ENCODE data around the gene WDR18. TPM values are rescaled to one million over a fixed set of nuclear protein-coding genes. Genes with fewer than 3 reads are reported as not detected.

WDR18 gene
- polyA plus RNA-seq, 1 donor, result 23.5 TPM

- DNase-seq (ENCODE audit: low read depth), result no peak
Measured at GRCh38 chr19:964761-965694, 19.1 kb upstream of the WDR18 start.

GRCh38 chr19:966485-967088, 17.6 kb upstream of the WDR18 start:
- DNase-seq (ENCODE audit: low read depth), result no peak

- no peak for DNase-seq (ENCODE audit: low read depth)
Measured at GRCh38 chr19:970695-971094, 13.4 kb upstream of the WDR18 start.

- no peak for DNase-seq (ENCODE audit: low read depth)
Measured at GRCh38 chr19:971795-972194, 12.3 kb upstream of the WDR18 start.

GRCh38 chr19:972281-972680, 11.9 kb upstream of the WDR18 start:
- no peak for DNase-seq (ENCODE audit: low read depth)

- no peak for DNase-seq (ENCODE audit: low read depth)
Measured at GRCh38 chr19:973726-974563, 10.2 kb upstream of the WDR18 start.

GRCh38 chr19:974564-975257, 9.4 kb upstream of the WDR18 start:
- DNase-seq (ENCODE audit: low read depth), result no peak

GRCh38 chr19:976476-976875, 7.7 kb upstream of the WDR18 start:
- DNase-seq (ENCODE audit: low read depth), result no peak

- no peak for DNase-seq (ENCODE audit: low read depth)
Measured at GRCh38 chr19:977058-977464, 7.1 kb upstream of the WDR18 start.

- DNase-seq (ENCODE audit: low read depth), result no peak
Measured at GRCh38 chr19:979318-979741, 4.8 kb upstream of the WDR18 start.

- no peak for DNase-seq (ENCODE audit: low read depth)
Measured at GRCh38 chr19:980133-980998, 3.8 kb upstream of the WDR18 start.

- DNase-seq (ENCODE audit: low read depth), result no peak
Measured at GRCh38 chr19:982567-983170, 1.5 kb upstream of the WDR18 start.

GRCh38 chr19:986083-986482, 1.9 kb downstream of the WDR18 start:
- no peak for DNase-seq (ENCODE audit: low read depth)

GRCh38 chr19:988081-988480, 3.9 kb downstream of the WDR18 start:
- DNase-seq (ENCODE audit: low read depth), result no peak

GRCh38 chr19:988510-988909, 4.4 kb downstream of the WDR18 start:
- DNase-seq (ENCODE audit: low read depth), result no peak

GRCh38 chr19:989381-990081, 5.4 kb downstream of the WDR18 start:
- no peak for DNase-seq (ENCODE audit: low read depth)

- DNase-seq (ENCODE audit: low read depth), result no peak
Measured at GRCh38 chr19:990119-990571, 6.0 kb downstream of the WDR18 start.

GRCh38 chr19:990746-991145, 6.6 kb downstream of the WDR18 start:
- DNase-seq (ENCODE audit: low read depth), result no peak

- no peak for DNase-seq (ENCODE audit: low read depth)
Measured at GRCh38 chr19:991174-991931, 7.2 kb downstream of the WDR18 start.

Data from forelimb muscle (tissue), 1 donor.